ENCODE data around the gene TOP2B. TPM values are rescaled to one million over a fixed set of nuclear protein-coding genes. Genes with fewer than 3 reads are reported as not detected.

TOP2B gene
- 53.7 and 54.6 TPM in 2 replicates for total RNA-seq

GRCh38 chr3:25664812-25665314 is at the start of gene TOP2B:
Gene TOP2B (minus strand): TSS chr3:25664907. CDS start chr3:25664297, 610 bp downstream.

Other genes starting within 250 kb of the TOP2B start
- gene RARB, start 236.6 kb downstream of the TOP2B start, total RNA-seq: 0.85 and 0.96 TPM in 2 replicates
- 21.5 and 30.4 TPM in 2 replicates for gene NGLY1, start 118.5 kb upstream of the TOP2B start, total RNA-seq
- gene OXSM, start 125.2 kb upstream of the TOP2B start, total RNA-seq: 12.3 and 24.5 TPM in 2 replicates

All from tracheal epithelial cell (primary cell).